Measurements from ENCODE around the gene OGFOD3.
"Not testable (repeated sequence)": the region's sequence is repeated elsewhere in the genome, so short reads cannot be mapped to it uniquely, and the experiment has no call there.

Gene OGFOD3

DNA sequence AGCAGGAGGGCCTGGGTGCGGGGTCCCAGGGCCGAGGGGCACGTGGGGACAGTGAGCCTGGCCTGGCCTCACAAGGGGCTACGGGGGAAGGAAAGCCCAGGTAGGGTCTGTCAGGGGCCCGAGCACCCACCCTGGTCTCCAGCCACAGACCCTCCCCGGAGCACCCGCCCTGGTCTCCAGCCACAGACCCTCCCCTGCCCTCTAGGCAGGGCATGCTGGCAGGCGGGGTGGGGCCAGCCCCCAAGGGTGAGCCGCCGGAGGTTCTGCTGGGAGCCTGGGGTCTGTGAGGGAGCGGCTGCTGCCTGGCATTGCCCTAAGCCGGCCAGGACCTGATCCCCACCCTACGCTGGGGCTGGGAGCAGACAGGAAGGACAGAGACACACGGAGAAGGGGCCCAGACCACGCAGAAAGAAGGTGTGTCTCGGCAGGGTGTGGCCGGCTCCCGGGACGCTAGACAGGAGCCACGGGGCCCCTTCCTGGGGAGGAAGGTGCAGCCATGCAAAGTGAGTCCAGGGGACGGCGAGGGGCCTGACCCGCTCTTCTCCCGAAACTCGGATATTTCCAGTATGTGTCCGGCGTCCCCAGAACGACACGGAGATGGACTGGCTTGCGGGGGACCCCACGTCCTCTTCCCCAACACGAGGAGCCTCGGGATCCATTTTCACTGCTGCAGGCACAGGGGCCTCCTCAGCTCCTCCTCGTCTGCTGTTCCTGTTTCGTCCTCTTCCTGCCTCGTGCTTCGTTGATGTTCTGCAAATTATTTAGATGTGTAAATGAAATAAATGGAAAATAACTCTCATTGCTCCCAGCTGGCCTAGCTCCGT is 31.3 kb downstream of the OGFOD3 start:
- DNase-seq (ENCODE audit: low spot score) = no peak

DNA sequence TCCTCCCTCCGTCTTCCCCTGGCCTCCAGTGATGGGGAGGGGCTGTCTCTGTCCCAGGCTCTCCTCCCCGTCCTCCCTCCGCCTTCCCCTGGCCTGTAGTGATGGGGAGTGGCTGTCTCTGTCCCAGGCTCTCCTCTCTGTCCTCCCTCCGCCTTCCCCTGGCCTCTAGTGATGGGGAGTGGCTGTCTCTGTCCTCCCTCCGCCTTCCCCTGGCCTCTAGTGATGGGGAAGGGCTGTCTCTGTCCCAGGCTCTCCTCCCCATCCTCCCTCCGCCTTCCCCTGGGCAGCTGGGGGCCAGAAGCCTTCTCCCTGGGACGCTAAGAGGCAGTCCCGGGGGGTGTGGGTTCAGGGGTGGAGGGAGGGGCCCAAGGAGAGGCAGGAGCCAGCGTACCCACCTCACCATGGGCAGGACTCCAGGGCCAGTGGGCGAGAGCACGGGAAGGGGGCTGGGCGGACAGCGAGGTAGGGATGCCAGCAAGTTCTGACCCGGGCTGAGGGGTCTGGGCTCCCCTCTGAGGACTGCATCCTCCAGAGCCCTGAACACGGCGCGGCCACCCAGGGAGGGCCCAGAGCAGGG is 32.0 kb downstream of the OGFOD3 start:
- DNase-seq (ENCODE audit: low spot score) = no peak

DNA sequence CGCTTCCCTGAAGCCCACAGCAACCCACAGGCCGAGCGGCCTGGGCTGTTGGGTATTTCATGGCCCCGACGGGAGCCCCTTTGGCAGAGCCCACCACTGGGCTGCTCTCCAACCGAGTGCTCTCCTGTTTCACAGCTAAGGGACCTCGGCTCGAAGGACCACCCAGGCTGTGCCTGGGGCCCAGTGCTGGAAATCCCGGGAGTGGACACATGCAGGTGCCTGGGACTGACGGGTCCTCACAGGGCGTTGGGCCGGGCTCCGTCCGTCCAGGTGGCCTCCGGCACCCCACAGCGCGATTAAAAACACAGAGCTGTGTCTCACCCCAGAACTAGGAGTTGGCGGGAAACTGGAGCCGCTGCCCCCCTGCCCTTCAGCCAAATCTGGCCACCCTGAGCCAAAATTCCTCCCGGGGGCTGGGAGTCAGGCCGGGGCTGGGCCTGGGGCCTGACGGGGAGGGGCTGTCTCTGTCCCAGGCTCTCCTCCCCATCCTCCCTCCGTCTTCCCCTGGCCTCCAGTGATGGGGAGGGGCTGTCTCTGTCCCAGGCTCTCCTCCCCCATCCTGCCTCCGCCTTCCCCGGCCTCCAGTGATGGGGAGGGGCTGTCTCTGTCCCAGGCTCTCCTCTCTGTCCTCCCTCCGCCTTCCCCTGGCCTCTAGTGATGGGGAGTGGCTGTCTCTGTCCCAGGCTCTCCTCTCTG is 32.7 kb downstream of the OGFOD3 start:
- no peak for DNase-seq (ENCODE audit: low spot score)

DNA sequence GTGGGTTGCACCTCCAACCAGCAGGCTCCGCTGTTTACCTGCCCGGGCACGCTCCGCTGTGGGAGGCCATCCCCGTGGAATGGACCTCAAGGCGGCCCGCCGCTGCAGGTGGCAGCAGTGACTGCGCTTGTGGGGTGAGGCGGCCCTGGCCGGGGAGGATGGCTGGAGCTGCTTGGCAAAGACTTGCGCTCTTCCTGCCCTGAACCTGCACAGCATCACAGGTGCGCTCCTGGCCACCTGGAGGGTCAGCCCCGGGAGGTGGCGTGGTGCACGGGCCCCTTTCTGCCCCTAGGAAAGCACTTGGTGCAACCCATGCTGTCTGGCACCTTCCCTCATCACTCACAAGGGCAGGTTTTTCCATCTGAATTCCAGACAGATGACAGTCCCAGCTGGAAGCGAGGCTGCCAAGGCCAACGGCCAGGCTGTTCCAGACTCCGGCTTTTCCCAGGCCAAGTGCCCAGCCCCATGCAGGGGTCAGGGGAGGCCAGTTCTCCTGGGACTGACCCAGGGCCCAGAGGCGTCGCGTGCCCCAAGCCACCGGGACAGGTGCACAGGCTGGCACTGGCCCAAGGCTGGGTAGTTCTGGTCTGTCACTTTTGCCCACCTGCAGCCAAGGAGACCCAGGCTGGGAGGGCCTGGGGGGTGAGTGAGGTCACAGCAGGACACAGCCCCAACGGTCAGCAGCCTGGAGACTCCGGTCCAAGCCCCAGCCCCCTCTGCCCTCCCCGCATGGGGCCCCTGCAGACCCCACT is 33.5 kb downstream of the OGFOD3 start:
- peak; percentile 85 for DNase-seq (ENCODE audit: low spot score)

DNA sequence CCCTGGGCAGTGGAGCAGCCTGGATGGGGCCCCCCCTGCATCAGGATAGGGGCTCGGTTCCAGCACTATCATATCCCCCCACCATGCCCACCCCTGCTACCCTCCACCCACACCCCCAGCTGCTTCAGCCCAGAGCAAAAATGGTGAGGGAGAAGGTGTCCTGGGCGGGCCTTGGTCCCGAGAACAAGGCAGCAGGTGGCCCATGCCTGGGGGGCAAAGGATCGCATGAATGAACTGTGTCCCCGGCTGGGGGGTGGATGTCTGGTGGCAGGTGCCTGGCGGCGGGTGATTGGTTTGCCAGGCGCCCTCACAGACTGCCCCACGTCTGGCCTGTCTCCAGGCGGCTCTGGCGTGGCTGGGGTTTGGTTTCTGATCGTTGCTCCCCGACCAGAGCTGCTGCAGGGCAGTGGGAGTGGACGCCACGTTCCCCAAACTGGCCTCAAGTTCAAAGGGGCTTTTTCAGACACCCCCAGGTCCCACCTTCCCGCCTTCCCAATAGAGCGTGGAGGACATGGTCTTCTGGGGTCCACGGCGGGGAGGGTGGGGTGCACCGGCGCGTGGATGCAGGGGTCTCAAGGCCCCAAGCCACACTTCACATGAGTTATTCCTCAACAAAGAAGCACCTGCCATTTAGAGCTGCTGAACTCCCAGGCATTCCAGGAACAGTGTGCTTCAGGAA is 34.2 kb downstream of the OGFOD3 start:
- DNase-seq (ENCODE audit: low spot score) = no peak

DNA sequence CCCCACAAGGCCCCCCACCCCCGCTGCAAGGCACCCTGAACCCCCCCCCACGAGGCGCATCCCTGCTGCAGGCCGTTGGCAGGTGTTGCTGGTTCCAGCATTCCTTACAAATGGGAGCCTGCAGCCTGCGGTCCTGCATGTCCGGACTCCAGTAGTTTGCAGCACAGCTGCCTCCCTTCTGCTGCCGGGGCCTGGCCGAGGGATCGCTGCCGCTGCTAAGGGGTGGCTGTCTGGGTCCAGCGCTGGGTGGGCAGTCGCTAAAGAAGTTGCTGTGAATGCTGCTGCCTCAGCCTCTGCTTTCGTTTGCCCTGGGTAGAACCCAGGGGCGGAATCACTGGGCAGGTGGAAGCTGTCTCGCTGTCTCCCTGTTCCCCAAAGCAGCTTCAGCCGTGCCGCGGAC is 35.0 kb downstream of the OGFOD3 start:
- no peak for DNase-seq (ENCODE audit: low spot score)

DNA sequence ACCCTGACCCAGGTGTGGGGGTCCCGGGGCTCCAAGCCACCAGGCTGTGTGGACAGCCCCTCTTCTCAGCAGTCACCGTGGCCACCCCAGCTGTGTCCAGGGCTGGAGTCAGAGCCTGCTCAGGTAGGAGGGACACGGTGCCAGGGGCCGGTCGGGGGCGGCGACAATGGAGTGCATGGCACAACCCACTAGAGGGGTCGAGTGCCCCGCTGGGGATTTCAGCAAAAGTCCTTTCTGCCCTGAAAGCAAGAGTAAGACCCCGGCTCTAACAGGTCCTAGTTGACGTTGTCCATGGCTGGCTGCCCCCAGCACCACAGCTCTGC is 35.5 kb downstream of the OGFOD3 start:
- DNase-seq (ENCODE audit: low spot score) = no peak

DNA sequence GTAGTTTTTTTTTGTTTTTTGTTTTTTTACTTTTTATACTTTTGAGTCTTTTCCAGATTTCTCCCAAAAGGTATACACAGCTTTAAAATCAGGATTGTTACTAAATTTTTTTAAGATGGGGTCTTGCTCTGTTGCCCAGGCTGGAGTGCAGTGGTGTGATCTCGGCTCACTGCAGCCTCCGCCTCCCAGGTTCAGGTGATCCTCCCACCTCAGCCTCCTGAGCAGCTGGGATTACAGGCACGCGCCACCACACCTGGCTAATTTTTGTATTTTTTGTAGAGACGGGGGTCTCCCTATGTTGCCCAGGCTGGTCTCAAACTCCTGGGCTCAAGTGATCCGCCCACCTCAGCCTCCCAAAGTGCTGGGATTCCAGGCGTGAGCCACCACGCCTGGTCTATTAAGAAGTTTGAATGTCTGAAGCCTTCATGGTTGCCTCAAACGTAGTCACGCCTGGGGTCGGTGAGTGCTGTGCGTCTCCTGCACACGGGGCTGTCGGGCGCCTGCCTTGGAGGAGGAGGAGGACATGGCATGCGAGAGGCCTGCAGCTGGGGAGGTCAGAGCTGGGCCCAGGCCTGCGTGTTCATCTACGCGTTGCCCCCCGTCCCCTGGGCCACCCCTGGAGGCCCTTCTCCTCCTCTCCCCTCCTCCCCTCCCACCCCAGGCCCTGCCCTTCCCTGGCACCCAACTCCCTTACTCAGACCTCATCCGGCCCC is 36.0 kb downstream of the OGFOD3 start:
- not testable (repeated sequence) for DNase-seq (ENCODE audit: low spot score)

DNA sequence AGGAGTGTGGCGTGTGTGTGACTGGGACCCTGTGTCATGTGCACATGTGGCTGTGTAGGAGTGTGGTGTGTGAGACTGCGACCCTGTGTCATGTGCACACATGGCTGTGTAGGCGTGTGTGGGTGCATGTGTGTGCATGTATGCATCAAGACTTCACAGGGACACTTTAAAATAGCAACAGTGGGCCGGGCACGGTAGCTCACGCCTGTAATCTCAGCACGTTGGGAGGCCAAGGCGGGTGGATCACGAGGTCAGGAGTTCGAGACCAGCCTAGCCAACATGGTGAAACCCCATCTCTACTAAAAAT is 36.7 kb downstream of the OGFOD3 start:
- DNase-seq (ENCODE audit: low spot score) = not testable (repeated sequence)

DNA sequence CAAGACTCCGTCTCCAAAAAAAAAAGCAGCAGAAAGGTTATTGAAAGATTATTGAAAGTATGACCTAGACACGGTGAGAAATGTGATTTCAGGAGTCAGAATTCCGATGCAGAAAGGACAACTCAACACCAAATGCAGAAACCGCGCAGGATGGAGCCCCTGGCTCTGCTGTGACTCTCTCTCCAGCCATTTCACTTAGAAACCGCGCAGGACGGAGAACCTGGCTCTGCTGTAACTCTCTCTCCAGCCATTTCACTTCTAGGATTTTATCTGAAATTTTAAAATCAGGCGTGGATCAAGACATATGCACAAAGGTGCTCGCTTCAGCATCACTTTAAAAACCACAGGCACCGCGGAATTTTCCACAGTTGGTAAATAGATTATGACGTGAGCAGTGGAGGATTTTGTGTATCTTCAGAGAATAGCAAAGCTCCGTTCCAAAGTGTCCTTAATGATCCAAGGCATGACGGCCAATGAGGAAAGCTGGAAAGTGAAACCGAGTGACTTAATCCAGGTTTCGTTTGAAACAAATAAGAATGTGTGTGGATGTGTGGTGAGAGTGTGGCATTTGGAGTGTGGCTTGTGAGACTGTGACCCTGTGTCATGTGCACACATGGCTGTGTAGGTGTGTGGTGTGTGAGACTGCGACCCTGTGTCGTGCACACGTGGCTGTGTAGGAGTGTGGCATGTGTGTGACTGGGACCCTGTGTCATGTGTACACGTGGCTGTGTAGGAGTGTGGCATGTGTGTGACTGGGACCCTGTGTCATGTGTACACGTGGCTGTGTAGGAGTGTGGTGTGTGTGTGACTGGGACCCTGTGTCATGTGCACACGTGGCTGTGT is 37.3 kb downstream of the OGFOD3 start:
- DNase-seq (ENCODE audit: low spot score) = peak; percentile 44

DNA sequence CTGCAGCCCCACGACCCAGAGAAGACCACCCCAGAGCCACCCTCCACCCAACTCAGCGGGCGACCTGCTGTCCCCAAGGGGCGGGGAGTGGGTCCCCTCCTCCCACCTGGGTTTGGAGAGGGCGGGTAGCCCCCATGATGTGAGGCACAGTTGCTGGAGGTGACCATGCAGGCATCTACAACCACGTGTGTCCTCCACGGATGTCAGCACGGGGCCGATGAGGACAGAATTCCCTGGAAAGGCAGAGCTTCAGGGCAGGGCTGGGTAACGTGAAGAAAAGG is 39.7 kb downstream of the OGFOD3 start:
- no peak for DNase-seq (ENCODE audit: low spot score)

DNA sequence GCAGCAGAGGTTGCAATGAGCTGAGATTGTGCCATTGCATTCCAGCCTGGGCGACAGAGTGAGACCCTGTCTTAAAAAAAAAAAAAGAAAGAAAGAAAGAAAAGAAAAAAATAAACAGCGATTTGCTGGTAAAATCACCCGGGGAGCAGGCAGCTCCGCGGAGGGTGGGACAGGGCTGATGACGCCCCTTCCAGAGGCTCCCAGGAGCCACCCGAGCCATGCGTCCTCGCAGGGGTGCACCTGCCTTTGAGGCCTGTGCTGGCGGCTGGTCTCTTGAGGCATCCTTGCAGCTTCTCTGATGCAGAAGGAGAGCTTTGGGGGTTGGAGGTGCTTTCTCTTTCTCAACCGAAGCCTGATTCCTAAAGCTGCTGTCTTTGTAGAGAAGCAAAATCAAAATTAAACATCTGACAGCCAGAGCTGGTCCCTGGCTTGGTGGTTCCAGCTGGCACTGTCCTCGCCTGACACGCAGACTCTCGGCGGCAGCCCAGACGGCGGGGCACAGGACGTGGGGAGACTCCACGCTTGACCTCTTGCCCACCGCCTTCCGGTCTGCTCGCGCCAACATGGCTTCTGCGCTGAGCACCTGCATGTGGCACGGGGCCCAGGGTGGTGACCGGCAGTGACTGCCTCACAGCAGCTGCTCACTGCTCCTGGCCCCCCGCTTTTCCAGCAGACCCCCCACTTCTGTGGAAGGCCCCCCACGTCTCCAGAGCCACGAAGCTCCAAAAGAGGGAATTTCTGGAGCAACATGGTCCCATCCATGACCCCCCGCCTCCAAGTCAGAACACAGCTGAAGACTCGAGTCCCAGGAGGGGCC is 40.3 kb downstream of the OGFOD3 start:
- DNase-seq (ENCODE audit: low spot score) = no peak

DNA sequence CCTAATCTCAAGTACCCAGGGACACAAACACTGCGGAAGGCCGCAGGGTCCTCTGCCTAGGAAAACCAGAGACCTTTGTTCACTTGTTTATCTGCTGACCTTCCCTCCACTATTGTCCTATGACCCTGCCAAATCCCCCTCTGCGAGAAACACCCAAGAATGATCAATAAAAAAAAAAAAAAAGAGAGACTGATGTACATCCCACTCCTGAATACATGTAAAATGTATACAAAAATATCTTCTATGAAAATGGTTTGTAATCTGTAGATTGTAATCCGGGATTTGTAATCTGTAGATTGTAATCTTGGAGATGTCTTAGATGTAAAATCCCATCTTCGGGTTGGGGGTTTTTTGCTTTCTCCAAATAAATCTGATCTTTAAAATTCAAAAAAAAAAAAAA is 41.1 kb downstream of the OGFOD3 start:
- DNase-seq (ENCODE audit: low spot score) = not testable (repeated sequence)

DNA sequence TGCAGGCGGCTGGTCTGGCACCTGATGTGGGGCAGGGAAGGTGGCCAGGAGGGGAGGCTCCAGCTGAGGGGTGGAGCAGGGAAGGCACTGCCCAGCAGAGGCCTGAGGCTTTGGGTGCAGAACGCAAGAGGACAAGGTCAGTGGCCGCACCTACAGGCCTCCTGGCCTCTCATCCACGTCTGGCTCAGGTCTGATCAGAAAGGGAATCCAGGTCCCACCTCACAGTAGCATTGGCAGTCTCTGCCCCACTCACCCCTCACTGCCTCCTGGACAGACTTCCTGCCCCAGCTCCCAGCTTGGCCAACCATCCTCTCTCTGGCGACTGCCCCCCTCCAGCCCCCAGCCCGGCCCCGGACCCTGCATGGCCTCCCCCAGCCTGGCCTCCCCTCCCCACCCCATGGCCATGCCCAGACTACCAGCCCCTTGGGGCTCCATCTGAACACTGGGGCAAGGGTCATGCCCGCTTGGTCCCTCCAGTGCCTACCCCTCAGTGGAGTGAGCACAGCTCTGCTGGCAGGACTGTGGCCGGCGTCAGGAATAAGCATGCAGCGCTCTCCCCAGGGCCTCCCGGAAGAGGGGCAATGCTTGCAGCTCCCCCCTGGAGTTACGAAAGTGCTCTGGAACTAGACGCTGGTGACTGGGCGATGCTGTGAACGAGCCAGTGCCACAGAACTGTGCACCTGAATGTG is 42.2 kb downstream of the OGFOD3 start:
- DNase-seq (ENCODE audit: low spot score) = no peak

DNA sequence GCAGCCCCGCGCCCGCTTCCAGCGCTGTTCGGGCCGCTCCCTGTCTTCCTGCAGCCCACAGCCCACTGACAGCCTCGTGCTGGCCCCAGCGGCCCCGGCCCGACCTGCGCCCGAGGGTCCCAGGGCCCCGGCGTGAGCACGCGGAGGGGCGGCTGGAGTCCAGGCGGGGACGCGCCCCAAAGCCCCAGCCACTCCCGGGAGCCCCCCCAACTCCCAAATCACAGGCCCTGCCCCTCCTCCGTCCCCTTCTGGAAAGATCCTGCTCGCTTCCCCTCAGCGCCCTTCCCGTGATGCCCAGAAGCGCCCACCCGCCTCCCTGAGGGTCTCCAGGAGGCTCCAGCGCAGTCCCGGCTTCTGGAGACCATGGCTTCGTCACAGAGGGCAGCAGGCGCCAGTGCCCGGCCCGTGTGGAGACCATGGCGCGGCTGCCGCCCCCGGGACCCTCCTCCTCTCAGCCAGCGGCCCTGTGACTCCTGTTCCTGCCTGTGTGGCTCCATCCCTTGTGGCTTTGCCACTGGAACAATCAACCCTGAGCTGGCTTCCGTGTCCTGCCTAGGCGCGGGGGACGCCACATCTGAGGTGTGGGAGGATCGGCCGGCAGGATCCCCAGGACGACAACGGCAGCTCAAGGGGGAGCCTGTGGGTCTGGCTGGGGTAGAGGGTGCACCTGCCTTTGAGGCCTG is 42.9 kb downstream of the OGFOD3 start:
- no peak for DNase-seq (ENCODE audit: low spot score)

DNA sequence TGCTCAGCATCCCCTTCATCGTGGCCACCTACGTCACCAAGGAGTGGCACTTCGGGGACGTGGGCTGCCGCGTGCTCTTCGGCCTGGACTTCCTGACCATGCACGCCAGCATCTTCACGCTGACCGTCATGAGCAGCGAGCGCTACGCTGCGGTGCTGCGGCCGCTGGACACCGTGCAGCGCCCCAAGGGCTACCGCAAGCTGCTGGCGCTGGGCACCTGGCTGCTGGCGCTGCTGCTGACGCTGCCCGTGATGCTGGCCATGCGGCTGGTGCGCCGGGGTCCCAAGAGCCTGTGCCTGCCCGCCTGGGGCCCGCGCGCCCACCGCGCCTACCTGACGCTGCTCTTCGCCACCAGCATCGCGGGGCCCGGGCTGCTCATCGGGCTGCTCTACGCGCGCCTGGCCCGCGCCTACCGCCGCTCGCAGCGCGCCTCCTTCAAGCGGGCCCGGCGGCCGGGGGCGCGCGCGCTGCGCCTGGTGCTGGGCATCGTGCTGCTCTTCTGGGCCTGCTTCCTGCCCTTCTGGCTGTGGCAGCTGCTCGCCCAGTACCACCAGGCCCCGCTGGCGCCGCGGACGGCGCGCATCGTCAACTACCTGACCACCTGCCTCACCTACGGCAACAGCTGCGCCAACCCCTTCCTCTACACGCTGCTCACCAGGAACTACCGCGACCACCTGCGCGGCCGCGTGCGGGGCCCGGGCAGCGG is 43.6 kb downstream of the OGFOD3 start:
- no peak for DNase-seq (ENCODE audit: low spot score)

DNA sequence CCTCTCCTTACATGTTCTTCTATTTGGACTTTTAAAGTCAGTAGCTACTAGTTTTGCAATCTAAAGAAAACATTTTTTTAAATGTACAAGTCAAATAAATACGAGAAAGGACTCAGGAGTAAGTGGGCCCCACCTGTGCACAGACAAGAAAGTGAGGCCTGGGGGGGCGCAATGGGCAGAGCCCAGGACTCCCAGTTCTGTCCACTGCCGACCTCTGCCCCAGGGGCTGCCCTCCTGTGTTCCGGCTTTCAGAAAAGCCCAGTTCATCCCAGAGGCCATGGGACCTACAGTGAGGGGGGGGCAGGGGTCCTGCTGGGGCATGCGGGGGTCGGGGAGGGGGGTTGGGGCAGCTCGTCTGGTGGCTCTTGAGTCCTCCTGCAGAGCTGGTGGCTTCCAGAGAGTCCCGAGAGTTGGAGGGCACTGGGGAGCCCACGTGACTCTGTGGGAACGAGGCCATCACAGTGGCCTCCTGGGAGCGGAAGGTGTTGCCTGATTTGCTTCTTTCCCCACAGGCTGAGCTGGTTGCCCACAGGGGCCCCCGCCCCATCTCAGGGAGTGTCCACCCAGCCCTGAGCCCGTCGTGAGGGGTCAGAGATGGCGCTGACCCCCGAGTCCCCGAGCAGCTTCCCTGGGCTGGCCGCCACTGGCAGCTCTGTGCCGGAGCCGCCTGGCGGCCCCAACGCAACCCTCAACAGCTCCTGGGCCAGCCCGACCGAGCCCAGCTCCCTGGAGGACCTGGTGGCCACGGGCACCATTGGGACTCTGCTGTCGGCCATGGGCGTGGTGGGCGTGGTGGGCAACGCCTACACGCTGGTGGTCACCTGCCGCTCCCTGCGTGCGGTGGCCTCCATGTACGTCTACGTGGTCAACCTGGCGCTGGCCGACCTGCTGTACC is 44.4 kb downstream of the OGFOD3 start:
- no peak for DNase-seq (ENCODE audit: low spot score)

Data from kidney tubule cell (primary cell).